Endometrial microvascular endothelial cells (primary cell): Measurements from ENCODE around the gene MYF6. TPM values are rescaled to one million over a fixed set of nuclear protein-coding genes. Genes with fewer than 3 reads are reported as not detected.
"Not testable (repeated sequence)": the region's sequence is repeated elsewhere in the genome, so short reads cannot be mapped to it uniquely, and the experiment has no call there.

Source experiments
- in situ Hi-C: cut with HindIII; loops from 2 replicates; pipeline ENCODE4 v1.10.0; 2017; ENCODE audit warnings: low sequenced_read_pairs, low pct_unique_long_range_greater_than_20kb; ENCODE audit errors: inconsistent ontology term
- total RNA-seq: library from RNA; depleted of rRNA; stranded (reverse); fragments of >200 nt; gene quantifications from one replicate; pipeline ENCODE4 v1.2.3, GENCODE V29; 2015; ENCODE audit errors: inconsistent ontology term

Gene MYF6
- total RNA-seq = not detected

- in situ Hi-C loops = no loop called here
Observed at GRCh38 chr12:80707126-80707829, at the start of gene MYF6. Gene MYF6 (plus strand): TSS chr12:80707634. CDS start chr12:80707720, 86 bp downstream.

DNA sequence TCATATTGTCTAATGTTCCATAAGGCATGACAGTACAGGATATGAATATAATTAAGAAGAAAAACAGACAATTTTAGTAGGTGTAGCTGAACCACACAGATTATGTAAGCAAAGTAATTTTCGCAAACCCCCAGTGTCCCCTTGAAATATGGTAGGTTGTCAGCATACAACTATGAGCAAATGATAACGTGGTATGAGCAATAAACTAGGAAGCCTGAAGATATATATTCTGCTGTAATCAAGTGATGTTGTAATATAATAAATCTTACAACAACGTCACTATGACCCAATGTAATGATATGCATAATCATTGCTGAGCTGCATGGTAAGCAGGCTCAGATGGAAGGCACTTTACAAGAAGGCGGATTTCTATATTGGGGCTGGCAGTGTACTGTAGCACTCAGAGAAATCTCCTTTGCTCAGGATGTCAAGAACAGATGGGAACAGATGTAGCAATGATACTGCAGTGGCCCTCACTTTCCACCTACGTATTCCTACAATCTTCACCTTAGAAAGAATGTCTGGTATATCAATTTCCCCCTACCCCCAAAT, 47.8 kb upstream of the MYF6 start:
- in situ Hi-C loops = no loop called here

GRCh38 chr12:80662586-80662985, 44.8 kb upstream of the MYF6 start:
- in situ Hi-C loops = no loop called here

- in situ Hi-C loops = no loop called here
Observed at GRCh38 chr12:80670214-80670613, 37.2 kb upstream of the MYF6 start.

- in situ Hi-C loops = not testable (repeated sequence)
Observed at GRCh38 chr12:80676042-80676636, 31.3 kb upstream of the MYF6 start.

- in situ Hi-C loops = no loop called here
Observed at GRCh38 chr12:80676856-80677255, 30.6 kb upstream of the MYF6 start.

- in situ Hi-C loops = no loop called here
Observed at GRCh38 chr12:80677994-80678393, 29.4 kb upstream of the MYF6 start.

GRCh38 chr12:80679346-80680131, 27.9 kb upstream of the MYF6 start:
- in situ Hi-C loops = no loop called here

- in situ Hi-C loops = no loop called here
Observed at GRCh38 chr12:80681287-80681686, 26.1 kb upstream of the MYF6 start.

GRCh38 chr12:80681786-80682185, 25.6 kb upstream of the MYF6 start:
- in situ Hi-C loops = no loop called here

DNA sequence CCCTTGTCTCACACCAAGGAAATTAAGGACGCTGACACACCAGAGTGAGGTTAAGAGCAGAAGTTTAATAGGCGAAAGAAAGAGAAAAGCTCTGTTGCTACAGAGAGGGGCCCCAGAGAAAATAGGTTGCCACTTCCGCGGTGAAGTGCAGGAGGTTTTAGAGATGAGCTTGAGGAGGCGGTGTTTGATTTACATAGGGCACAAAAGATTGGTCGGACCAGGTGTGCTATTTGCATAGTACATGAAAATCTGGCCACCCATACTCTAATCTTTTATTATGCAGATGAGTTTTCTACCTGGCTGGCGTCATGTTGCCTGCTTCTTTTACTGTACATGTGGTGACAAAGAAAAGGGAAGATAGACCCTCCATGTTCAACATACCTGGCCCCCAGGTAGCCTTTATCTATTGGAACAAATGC, 23.3 kb upstream of the MYF6 start:
- in situ Hi-C loops = no loop called here

DNA sequence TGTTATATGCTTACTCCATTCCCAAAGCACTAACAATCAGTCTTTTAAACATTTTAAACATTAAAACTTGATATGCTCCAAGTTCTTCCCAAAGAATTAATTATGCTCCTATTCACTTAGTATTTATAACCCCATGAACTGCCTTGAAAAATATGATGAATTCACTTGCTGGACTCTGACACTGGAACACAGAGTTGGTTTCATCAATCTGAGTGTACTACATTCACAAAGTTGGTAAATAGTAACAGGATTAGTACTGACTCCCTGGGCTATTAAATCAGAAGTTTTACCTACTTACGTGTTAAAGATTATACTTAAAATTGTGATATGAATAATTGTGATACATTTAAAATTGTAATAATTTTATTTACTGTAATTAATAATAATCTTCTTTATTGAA, 17.3 kb upstream of the MYF6 start:
- in situ Hi-C loops = no loop called here

GRCh38 chr12:80690513-80690912, 16.9 kb upstream of the MYF6 start:
- in situ Hi-C loops = no loop called here

GRCh38 chr12:80692114-80692513, 15.3 kb upstream of the MYF6 start:
- in situ Hi-C loops = no loop called here

DNA sequence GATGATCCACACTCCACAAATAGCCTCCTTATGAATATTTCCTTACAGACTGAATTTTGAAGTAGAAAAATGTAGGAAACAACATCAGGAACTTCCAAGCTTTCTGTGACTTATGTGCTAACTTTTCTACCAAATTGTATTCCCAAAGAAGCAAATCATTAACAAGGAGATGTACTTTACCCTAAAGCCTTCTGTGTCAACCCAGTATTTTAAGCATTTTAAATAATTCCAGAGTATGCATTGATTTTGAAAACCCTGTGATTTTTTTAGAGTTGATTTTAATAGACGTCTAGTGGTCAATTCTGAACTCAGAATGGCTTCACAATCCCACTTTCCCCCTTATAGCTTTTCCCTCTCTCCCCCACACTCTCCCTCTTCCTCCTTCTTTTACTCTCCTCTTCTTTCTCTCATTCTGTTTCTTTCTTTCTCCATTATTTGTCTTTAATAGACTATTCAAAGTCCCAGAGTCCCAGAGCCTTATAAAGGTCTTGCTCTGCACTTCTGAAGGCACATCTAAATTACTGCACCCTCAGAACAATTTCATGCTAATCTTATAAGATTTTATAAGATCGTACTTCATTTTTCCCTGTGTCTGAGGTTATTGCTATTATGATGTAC, 10.1 kb upstream of the MYF6 start:
- in situ Hi-C loops = no loop called here

DNA sequence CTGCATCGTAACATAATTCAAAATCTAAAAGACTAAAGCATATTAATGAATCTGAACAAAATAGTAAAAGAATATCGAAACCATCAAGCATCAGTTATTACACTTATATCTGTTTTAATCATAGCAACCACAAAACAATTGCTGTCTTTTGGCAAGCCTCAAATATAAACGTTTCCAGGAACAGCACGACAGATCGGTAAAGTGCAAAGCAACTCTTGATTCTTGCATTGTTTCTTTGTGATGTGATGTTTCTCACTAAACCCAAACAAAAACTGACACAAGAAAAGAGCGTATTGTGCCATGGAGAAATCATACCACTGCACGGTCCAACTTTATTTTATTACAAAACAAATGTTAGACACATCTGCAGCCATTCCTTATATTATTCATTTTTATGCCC, 9.2 kb upstream of the MYF6 start:
- in situ Hi-C loops = no loop called here

- in situ Hi-C loops = no loop called here
Observed at GRCh38 chr12:80698847-80699542, 8.4 kb upstream of the MYF6 start.

DNA sequence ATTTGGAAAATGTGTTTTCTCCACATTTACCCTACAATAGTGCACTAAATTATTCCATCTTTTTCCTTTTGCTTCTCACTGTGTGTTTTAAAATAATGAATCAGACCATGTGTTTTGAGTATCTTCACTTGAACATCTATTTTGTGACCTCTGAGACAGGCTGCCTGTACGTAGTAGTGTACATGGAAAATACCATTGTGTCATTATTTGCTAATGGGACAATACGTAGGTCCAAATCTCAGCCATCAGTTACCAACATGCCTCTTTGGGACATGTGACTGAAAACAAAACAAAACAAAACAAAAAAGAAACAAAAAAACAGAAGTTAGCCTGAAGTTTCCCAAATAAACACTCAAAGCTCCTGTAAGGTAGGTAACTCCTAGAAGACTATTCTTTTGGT, 7.1 kb upstream of the MYF6 start:
- in situ Hi-C loops = no loop called here

- in situ Hi-C loops = no loop called here
Observed at GRCh38 chr12:80701388-80701787, 6.0 kb upstream of the MYF6 start.
